Measurements from ENCODE around the gene DTNB.

Gene DTNB

GRCh38 chr2:25521126-25521525 lies 152.3 kb downstream of the DTNB start:
- no peaks in the 10 kb centered on the region; a peak in 1 of 3 replicates for H3K36me3 ChIP-seq (ENCODE audit: control insufficient read depth in 2 of 2, insufficient read depth in 1 of 2, low read length in 2 of 2)
- no peaks in the 10 kb centered on the region for H3K9me3 ChIP-seq (ENCODE audit: control insufficient read depth, insufficient read depth, low read depth, low read length)
- H3K4me1 ChIP-seq (ENCODE audit: control insufficient read depth, insufficient read depth, low read length), result peaks cover 2% of the 10 kb centered on the region; the same call in 1 of the 2 replicates
- TF ChIP-seq SP3 (tag by site-specific recombination; IDR thresholded peaks at IDR 0.05), result no peak
- no peak for TF ChIP-seq ZNF362 (tag by site-specific recombination; IDR thresholded peaks at IDR 0.05)
- no peak for TF ChIP-seq ZNF423 (tag by site-specific recombination; IDR thresholded peaks at IDR 0.05)
- TF ChIP-seq ZNF629 (tag by site-specific recombination; IDR thresholded peaks at IDR 0.05), result no peak
- no peak for TF ChIP-seq ZBTB26 (tag by site-specific recombination; optimal IDR thresholded peaks at IDR 0.05)
- TF ChIP-seq ZNF610 (tag by site-specific recombination; IDR thresholded peaks at IDR 0.05; ENCODE audit: borderline replicate concordance), result no peak
- TF ChIP-seq ZNF513 (tag by site-specific recombination; IDR thresholded peaks at IDR 0.05), result no peak
- no peak for TF ChIP-seq ZNF501 (tag by site-specific recombination; IDR thresholded peaks at IDR 0.05)
- no peak for TF ChIP-seq ZFP37 (tag by site-specific recombination; IDR thresholded peaks at IDR 0.05)
- TF ChIP-seq ZSCAN23 (tag by site-specific recombination; IDR thresholded peaks at IDR 0.05), result no peak
- no peak for TF ChIP-seq ZBTB49 (tag by site-specific recombination; IDR thresholded peaks at IDR 0.05; ENCODE audit: low read depth)
- no peak for TF ChIP-seq ZNF510 (tag by site-specific recombination; IDR thresholded peaks at IDR 0.05; ENCODE audit: insufficient replicate concordance)
- TF ChIP-seq ZNF707 (tag by site-specific recombination; IDR thresholded peaks at IDR 0.05), result no peak
- no peak for TF ChIP-seq ZSCAN30 (tag by site-specific recombination; IDR thresholded peaks at IDR 0.05)
- no peak for TF ChIP-seq ZNF202 (tag by site-specific recombination; IDR thresholded peaks at IDR 0.05; ENCODE audit: borderline replicate concordance)
- TF ChIP-seq ZBTB11 (tag by site-specific recombination; conservative IDR thresholded peaks at IDR 0.05; ENCODE audit: low read depth), result no peak
- POLR2A ChIA-PET, result interaction anchor here (0.7 kb wide), 1 partner anchor 179 kb away, joined by 3 read pairs; the partner anchor contains the start of gene DNMT3A
- CTCF ChIA-PET, result interaction anchor here (0.6 to 0.8 kb wide), 4 partner anchors 14 to 1112 kb away, joined by 3 to 4 read pairs (median 3); no protein-coding TSS in a partner anchor
- no peak overlapping the region for H3K27ac ChIP-seq (ENCODE audit: extremely low read depth, low read depth, low read length)
- no peak overlapping the region for H3K4me3 ChIP-seq (ENCODE audit: low read depth, low read length)
